Astrocyte (in vitro differentiated cells and primary cell): Measurements from ENCODE around the gene DUSP5. TPM values are rescaled to one million over a fixed set of nuclear protein-coding genes. Genes with fewer than 3 reads are reported as not detected.

Experiments
- DNase-seq: peaks from one replicate; pipeline ENCODE4 v3.0.0-alpha.2; 2010; ENCODE audit warnings: low read depth
- FAIRE-seq: peaks from 2 replicates; lab custom pipeline; 2011; peaks lifted over from hg19 to GRCh38; lab: Jason Lieb, UNC
- H2AFZ ChIP-seq: 2 replicates; pipeline ENCODE4 v1.6.0; 2012; ENCODE audit warnings: low read depth, low read length, inconsistent platforms
- H3K27ac ChIP-seq: 2 replicates; pipeline ENCODE4 v1.5.1; 2011; ENCODE audit warnings: low read depth, low read length, inconsistent platforms
- H3K27me3 ChIP-seq: 2 replicates; pipeline ENCODE4 v1.6.0; 2011; ENCODE audit warnings: low read length, inconsistent platforms; ENCODE audit not compliant: insufficient read depth
- H3K36me3 ChIP-seq: 2 replicates; pipeline ENCODE4 v1.5.1; 2011; ENCODE audit warnings: low read length, inconsistent platforms; ENCODE audit not compliant: insufficient read depth
- H3K4me1 ChIP-seq: 2 replicates; pipeline ENCODE4 v1.5.1; 2011; ENCODE audit warnings: low read length, inconsistent platforms; ENCODE audit not compliant: insufficient read depth
- H3K4me2 ChIP-seq: 2 replicates; pipeline ENCODE4 v1.6.0; 2012; ENCODE audit warnings: low read length, inconsistent platforms
- H3K4me3 ChIP-seq: 2 replicates; pipeline ENCODE4 v1.5.1; 2011; ENCODE audit warnings: low read depth, mild to moderate bottlenecking, low read length, inconsistent platforms; ENCODE audit not compliant: insufficient read depth
- H3K79me2 ChIP-seq: 2 replicates; pipeline ENCODE4 v1.6.0; 2012; ENCODE audit warnings: mild to moderate bottlenecking, low read length, inconsistent platforms; ENCODE audit not compliant: insufficient read depth
- H3K9ac ChIP-seq: 2 replicates; pipeline ENCODE4 v1.6.0; 2012; ENCODE audit warnings: mild to moderate bottlenecking, low read length, inconsistent platforms
- H3K9me3 ChIP-seq: 2 replicates; pipeline ENCODE4 v1.5.1; 2012; ENCODE audit warnings: low read depth, mild to moderate bottlenecking, low read length, inconsistent platforms; ENCODE audit not compliant: insufficient read depth
- H4K20me1 ChIP-seq: 2 replicates; pipeline ENCODE4 v1.6.0; 2012; ENCODE audit warnings: low read length, inconsistent platforms; ENCODE audit not compliant: insufficient read depth
- H3K27ac Mint-ChIP-seq: one replicate; pipeline ENCODE4 v1.8.0; 2021; ENCODE audit warnings: mild to moderate bottlenecking, mixed read lengths; ENCODE audit not compliant: unreplicated experiment
- H3K27me3 Mint-ChIP-seq: one replicate; pipeline ENCODE4 v1.8.0; 2021; ENCODE audit warnings: low read depth, mixed read lengths; ENCODE audit not compliant: unreplicated experiment
- H3K36me3 Mint-ChIP-seq: one replicate; pipeline ENCODE4 v1.8.0; 2021; ENCODE audit warnings: low read depth, mixed read lengths; ENCODE audit not compliant: unreplicated experiment
- H3K4me1 Mint-ChIP-seq: one replicate; pipeline ENCODE4 v1.8.0; 2021; ENCODE audit warnings: low read depth, mixed read lengths; ENCODE audit not compliant: unreplicated experiment
- H3K4me3 Mint-ChIP-seq: one replicate; pipeline ENCODE4 v1.8.0; 2021; ENCODE audit warnings: mild to moderate bottlenecking, moderate library complexity, mixed read lengths; ENCODE audit not compliant: unreplicated experiment
- H3K9me3 Mint-ChIP-seq: one replicate; pipeline ENCODE4 v1.8.0; 2021; ENCODE audit warnings: mild to moderate bottlenecking, mixed read lengths; ENCODE audit not compliant: unreplicated experiment
- CTCF ChIP-seq: IDR thresholded peaks from 2 replicates; pipeline ENCODE4 v1.5.1; 2011; ENCODE audit warnings: low read depth, mild to moderate bottlenecking, inconsistent platforms, low read length, moderate library complexity; ENCODE audit not compliant: insufficient read depth
- EZH2 ChIP-seq: IDR thresholded peaks from 2 replicates; pipeline ENCODE4 v1.6.1; 2012; ENCODE audit warnings: mild to moderate bottlenecking, low read length, inconsistent platforms; ENCODE audit not compliant: insufficient read depth
- total RNA-seq: library from RNA; stranded (reverse); gene quantifications from 2 replicates; pipeline ENCODE4 v1.2.1, GENCODE V29; 2021

Gene DUSP5
- total RNA-seq, 1 donor from 2014 or later = 36.4 TPM

GRCh38 chr10:110498982-110499795, 1.5 kb downstream of the DUSP5 start:
- FAIRE-seq (no peak), DNase-seq (peak; percentile 60)
- Histone ChIP-seq H3K79me2 (peaks cover 72% of the 10 kb centered on the region), H3K4me2 (peak overlapping the region; percentile 94), H3K27ac (peak overlapping the region; percentile 93), H3K4me1 (peaks cover 61% of the 10 kb centered on the region), H3K27me3 (no peaks in the 10 kb centered on the region), H2AFZ (no peak overlapping the region), H4K20me1 (peaks cover 57% of the 10 kb centered on the region), H3K9me3 (no peaks in the 10 kb centered on the region), H3K36me3 (peaks cover 12% of the 10 kb centered on the region), H3K4me3 (peak overlapping the region; percentile 75), H3K9ac (peak overlapping the region; percentile 91)
- H3K4me1 Mint-ChIP-seq = peaks cover 47% of the 10 kb centered on the region
- peaks cover 16% of the 10 kb centered on the region for H3K36me3 Mint-ChIP-seq
- no peak for TF ChIP-seq EZH2
- no peak for TF ChIP-seq CTCF
- peak overlapping the region; percentile 99 for H3K4me3 Mint-ChIP-seq
- H3K9me3 Mint-ChIP-seq = no peaks in the 10 kb centered on the region
- H3K27me3 Mint-ChIP-seq = no peaks in the 10 kb centered on the region
- H3K27ac Mint-ChIP-seq = peak overlapping the region; percentile 98

GRCh38 chr10:110499796-110500514, 2.2 kb downstream of the DUSP5 start:
- H3K27me3 ChIP-seq = no peaks in the 10 kb centered on the region
- H2AFZ ChIP-seq = no peak overlapping the region
- H3K9ac ChIP-seq = peak overlapping the region; percentile 91
- FAIRE-seq (no peak), DNase-seq (no peak)
- peaks cover 65% of the 10 kb centered on the region for H4K20me1 ChIP-seq
- Mint-ChIP-seq H3K27me3 (no peaks in the 10 kb centered on the region), H3K9me3 (no peaks in the 10 kb centered on the region), H3K27ac (peak overlapping the region; percentile 98), H3K4me1 (peaks cover 46% of the 10 kb centered on the region), H3K4me3 (peak overlapping the region; percentile 99), H3K36me3 (peaks cover 22% of the 10 kb centered on the region)
- peak overlapping the region; percentile 94 for H3K4me2 ChIP-seq
- H3K36me3 ChIP-seq = peaks cover 17% of the 10 kb centered on the region
- peaks cover 67% of the 10 kb centered on the region for H3K4me1 ChIP-seq
- H3K27ac ChIP-seq = peak overlapping the region; percentile 93
- H3K9me3 ChIP-seq = no peaks in the 10 kb centered on the region
- H3K4me3 ChIP-seq = peak overlapping the region; percentile 75
- TF ChIP-seq EZH2 = no peak
- no peak for TF ChIP-seq CTCF
- H3K79me2 ChIP-seq = peaks cover 79% of the 10 kb centered on the region
